Activated T-cell treated with anti-CD3 and anti-CD28 coated beads for 4 hours (primary cell): Measurements from ENCODE around the gene EIF5A2.
"Not testable (repeated sequence)": the region's sequence is repeated elsewhere in the genome, so short reads cannot be mapped to it uniquely, and the experiment has no call there.

Source experiments
- DNase-seq: peaks from one replicate; pipeline ENCODE4 v3.0.0-alpha.2; 2020

EIF5A2 gene

DNA sequence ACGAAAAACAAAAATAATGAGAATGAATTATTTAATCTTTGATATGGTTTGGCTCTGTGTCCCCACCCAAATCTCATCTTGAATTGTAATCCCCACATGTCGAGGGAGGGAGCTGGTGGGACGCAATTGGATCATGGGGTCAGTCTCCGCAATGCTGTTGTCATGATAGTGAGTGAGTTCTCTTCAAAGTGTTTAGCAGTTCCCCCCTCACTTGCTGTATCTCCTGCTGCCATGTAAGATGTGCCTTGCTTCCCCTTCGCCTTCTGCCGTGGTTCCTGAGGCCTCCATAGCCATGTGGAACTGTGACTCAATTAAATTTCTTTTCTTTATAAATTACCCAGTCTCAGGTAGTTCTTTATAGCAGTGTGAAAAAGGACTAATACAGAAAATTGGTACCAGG is 12.1 kb downstream of the EIF5A2 start:
- not testable (repeated sequence) for DNase-seq

DNA sequence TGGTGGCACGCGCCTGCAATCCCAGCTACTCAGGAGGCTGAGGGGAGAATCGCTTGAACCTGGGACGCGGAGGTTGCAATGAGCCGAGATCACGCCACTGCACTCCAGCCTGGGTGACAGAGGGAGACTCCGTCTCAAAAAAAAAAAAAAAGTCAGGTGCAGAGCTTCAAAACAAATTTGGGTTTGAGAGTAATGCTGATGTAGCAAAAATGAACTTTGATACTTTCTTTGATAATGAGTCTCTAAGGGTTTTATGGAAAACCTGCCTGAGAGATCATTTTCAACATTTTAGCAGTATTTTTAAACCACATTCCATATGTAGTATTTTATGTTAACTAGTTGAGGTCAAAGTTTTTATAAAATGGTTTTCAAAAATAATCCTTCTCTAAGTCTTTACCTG is 14.5 kb downstream of the EIF5A2 start:
- DNase-seq = no peak

GRCh38 chr3:170889630-170890029 is 18.8 kb downstream of the EIF5A2 start:
- no peak for DNase-seq

- no peak for DNase-seq
Measured at GRCh38 chr3:170889132-170889531, 19.3 kb downstream of the EIF5A2 start.

- DNase-seq = not testable (repeated sequence)
Measured at GRCh38 chr3:170884109-170884930, 24.1 kb downstream of the EIF5A2 start.

DNA sequence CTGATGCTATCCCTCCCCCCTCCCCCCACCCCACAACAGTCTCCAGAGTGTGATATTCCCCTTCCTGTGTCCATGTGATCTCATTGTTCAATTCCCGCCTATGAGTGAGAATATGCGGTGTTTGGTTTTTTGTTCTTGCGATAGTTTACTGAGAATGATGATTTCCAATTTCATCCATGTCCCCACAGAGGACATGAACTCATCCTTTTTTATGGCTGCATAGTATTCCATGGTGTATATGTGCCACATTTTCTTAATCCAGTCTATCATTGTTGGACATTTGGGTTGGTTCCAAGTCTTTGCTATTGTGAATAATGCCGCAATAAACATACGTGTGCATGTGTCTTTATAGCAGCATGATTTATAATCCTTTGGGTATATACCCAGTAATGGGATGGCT is 29.7 kb downstream of the EIF5A2 start:
- DNase-seq = not testable (repeated sequence)

- not testable (repeated sequence) for DNase-seq
Measured at GRCh38 chr3:170877311-170877710, 31.1 kb downstream of the EIF5A2 start.

- no peak for DNase-seq
Measured at GRCh38 chr3:170876537-170876936, 31.9 kb downstream of the EIF5A2 start.

DNA sequence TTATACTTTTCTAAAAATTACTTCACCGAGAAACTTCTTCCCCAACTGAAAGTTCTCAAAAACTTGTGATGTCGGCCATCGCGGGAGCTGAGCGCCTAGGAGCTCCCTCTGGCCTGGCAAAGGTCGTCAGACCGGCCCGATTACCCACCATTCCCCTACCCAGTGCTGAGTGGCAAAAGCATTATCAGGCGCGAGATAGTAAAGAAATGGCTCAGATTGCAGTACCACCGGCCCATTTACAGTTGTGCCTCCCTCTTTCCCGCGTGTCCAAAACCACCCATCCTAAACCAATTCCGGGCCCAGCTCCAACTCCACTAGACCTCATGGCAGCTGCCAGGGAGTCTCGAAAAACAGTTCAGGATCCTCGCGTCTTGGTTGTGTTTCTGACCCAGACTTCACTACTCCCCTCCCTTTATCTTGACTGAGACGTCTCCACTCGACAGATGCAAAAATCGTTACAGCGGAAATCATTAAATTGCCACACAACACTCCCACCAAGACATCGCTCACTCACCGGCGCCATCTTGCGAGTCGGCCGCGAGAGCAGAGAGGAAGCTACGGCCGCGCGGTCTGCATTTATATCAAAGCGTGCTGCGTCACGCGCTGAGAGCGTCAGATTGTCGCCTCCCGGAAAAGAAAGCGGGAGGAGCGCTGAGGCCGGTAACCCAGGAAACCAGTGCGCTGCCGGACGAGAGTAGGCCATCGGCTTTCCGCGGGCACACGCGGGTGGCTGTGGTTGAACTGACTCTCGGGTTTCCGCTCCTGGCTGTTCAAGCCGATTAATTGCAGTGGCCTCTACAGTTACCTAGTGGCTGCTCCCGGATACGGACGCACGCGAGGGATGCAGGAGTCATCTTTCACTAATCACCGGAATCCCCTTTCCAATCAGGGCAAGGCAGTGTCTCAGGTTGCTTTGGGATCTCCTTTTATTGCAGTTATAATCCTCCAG is 38.5 kb downstream of the EIF5A2 start, which contains the start of gene RPL22L1:
RPL22L1 (minus strand) TSS at position 551 of the 949 bp plus-strand sequence; CDS start at position 523, 28 bp downstream.
- peak; percentile 87 for DNase-seq

DNA sequence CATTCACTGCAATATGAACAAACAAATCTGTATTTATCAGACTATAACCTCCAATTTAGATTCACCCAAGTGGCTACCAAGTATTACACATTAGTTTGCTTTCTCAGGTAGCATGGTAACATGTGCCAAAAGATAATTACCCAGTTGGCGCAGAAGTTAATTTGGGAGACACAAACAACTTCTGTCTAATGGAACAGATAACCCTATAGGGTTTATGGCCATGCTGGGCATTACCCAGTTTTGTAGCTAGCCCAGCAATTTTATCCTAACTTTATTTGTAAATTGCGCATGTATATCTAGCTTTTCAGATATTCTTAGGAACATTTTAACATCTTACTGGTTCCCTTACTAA is 39.2 kb downstream of the EIF5A2 start:
- DNase-seq = no peak

DNA sequence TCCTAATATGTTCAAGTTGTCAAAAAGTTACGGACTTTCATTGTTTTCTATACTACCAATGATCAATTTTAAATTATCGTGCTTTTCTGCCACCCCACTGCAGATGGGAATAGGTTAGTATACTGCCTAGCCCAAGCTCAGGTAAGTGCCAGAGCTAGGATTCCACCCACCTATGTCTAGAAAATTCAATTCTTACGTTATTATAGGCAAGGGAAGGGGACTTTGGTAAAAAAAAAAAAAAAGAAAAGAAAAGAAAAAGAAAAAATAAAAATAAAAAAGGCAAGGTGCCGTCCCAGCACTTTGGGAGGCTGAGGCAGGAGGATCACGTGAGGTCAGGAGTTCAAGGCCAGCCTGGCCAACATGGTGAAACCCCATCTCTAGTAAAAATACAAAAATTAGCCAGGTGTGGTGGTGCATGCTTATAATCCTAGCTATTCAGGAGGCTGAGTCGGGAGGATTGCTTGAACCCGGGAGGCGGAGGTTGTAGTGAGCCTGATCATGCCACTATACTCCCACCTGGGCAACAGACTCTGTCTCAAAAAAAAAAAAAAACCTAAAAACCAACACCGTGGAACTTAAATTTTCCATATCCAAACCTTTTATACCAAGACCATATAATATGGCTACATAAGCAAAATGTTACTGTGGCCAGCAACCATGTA is 39.7 kb downstream of the EIF5A2 start:
- no peak for DNase-seq

- DNase-seq = no peak
Measured at GRCh38 chr3:170867143-170867937, 41.1 kb downstream of the EIF5A2 start.

- DNase-seq = no peak
Measured at GRCh38 chr3:170866499-170866898, 41.9 kb downstream of the EIF5A2 start.

GRCh38 chr3:170865209-170866094 is 43.0 kb downstream of the EIF5A2 start:
- no peak for DNase-seq

- no peak for DNase-seq
Measured at GRCh38 chr3:170864525-170865208, 43.8 kb downstream of the EIF5A2 start.

DNA sequence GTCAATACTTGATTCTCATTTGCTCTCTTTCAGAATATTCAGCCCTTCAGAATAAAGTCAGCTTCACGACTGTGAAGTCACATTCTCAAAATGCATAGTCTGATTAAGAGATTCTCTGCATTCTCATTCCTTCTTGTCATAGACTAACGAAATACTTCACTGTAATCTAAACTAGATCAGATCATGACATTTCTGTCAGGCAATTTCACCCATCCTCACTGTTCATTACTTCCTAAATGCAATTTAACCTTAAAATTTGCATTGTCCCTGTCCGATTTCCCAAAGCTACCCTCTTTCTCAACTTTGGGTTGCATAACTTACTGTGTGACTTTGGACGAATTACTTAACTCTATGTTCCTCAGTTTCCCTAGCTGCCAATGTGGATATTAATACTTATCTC is 44.6 kb downstream of the EIF5A2 start:
- no peak for DNase-seq

GRCh38 chr3:170862618-170863374 is 45.6 kb downstream of the EIF5A2 start:
- DNase-seq = no peak

DNA sequence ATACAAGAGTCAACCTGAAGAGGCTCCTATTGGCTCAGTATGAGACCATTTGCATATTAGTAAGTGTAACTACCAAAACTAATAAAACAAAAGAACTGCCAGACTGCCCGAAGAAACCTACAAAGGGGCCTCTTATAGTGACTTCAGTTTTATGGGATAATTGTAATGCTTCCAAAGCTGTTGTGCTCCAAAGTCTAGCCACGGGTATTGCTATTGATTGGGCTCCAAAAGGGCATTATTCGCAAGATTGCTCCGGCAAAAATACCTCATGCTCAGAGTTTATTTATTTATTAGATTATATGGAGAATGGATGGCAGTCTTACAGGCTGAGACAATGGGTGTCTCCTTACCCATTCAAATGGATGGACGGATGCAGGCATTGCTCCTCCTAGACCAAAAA is 49.8 kb downstream of the EIF5A2 start:
- no peak for DNase-seq

DNA sequence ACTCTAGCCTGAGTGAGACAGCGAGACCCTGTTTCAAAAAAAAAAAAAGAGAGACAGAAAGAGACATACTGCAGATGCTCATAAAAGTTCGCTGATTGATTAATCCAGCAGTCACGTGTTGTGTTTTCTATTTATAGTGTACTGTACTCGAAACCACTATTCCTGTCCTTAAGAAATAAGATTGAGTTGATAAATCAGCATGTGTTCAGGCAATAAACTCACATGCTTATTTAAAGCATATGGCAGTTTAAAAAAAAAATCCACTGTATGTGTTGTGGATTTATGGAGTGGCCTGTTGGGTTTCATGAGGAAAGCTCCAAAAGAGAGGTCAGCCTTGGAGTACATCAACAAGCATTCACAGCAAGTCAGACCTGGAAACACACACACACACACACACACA is 56.1 kb downstream of the EIF5A2 start:
- no peak for DNase-seq
